Stimulated activated CD8-positive, alpha-beta memory T cell treated with anti-CD3 and anti-CD28 coated beads, Interleukin-4, amount 100 ng/mL, for 4 hours (primary cell): ENCODE results near the gene RAD51B.

Experiments used
- DNase-seq, 2 donors: peaks; one replicate each; pipeline ENCODE4 v3.0.0-alpha.2; 2020; ENCODE audit warnings: low read depth in 2 of 2, low spot score in 1 of 2

The RAD51B gene

GRCh38 chr14:68317239-68317638 lies 497.7 kb downstream of the RAD51B start:
- no peak for DNase-seq

DNA sequence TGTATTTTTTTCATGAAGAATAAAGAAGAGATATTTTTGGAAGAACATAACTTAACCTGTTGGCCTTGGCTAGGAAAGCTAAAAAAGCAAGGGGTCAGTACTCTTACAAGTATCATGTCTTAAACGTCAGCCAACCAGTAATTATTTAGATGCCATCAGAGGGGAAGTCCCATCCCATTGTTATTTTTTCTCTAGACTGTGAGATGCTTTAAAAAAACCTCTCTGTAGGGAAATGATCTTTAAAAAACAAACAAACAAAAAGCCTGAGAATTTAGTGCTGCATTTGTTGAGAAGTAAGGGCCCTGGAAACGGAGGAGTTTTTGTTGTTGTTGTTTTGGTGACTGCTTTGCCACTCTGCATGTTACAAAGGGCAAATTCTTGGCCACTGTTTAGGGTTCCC lies 499.2 kb downstream of the RAD51B start:
- DNase-seq = no peak

- DNase-seq = no peak
These were observed 500.9 kb downstream of the RAD51B start for GRCh38 chr14:68320495-68320894.

DNA sequence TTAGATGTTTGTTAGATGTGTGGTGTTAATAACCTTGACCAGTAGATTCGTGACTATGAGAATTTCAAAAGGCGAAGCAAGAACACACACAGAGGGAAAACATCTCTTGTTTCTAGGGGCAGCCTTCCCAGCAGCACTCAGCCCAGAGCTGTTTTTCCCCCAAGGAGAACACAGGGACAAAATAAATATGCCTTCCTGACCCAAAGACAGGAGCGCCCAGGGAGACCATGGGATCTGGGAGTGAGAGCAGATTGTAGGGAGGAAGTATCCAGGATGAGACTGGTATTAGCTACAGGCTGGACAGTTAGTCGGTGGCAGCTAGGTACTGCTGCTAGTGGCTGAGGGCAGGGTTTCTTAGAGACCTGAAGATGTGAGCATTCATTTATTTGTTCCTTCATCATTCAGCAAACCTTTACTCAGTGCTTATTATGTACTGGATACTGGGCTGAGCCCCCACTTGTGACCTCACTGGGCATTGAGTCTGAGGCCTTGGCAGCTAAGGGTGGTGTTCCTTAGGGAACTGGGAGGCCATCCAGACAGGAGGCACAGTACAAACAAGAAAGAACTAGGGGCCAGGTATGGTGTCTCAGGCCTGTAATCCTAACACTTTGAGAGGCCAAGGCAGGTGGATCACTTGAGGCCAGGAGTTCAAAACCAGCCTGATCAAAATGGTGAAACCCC lies 503.5 kb downstream of the RAD51B start:
- DNase-seq = no peak

DNA sequence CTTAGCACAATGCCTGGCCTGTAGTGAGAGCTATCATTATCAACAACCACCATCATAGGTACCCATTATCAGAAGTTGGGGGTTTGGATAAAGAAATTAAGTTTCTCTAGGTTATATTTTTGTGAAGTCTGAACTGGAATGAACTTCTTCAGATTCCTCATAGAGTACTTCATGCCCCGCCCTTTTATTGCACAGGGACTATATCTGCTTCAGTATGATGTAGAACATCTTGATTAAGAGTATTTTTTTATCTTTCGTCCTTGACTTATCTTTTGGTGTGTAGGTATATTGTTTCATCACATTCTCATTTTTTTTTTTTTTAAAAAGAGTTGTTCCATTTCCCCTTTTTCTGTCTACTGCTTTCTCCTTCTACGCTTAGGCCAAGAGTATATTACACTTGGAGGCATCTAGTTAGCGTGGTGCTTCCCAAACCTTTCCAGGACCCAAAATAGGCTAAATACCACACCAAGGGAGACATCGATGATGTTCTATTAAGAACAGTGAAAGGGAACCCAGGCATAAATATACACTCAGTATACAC lies 505.8 kb downstream of the RAD51B start:
- no peak for DNase-seq

DNA sequence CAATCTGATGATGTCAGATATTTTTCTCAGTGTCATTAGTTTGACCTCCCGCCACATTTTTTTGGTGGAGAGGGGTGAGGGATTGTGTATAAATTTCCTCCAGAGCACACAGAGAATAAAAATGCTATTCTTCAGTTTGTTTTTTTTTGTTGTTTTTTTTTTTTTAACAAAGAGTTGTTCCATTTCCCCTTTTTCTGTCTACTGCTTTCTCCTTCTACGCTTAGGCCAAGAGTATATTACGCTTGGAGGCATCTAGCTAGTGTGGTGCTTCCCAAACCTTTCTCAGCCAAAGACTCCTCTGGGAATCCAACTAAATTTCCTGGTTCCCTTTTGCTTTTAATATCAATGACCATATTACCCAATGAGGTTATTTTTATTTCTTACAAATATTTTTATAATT lies 507.7 kb downstream of the RAD51B start:
- DNase-seq = no peak

GRCh38 chr14:68328509-68328908 lies 508.9 kb downstream of the RAD51B start:
- no peak for DNase-seq

GRCh38 chr14:68331426-68331825 lies 511.8 kb downstream of the RAD51B start:
- DNase-seq = no peak

- DNase-seq = no peak
These were observed 512.4 kb downstream of the RAD51B start for GRCh38 chr14:68331991-68332390.

- DNase-seq = no peak
These were observed 513.7 kb downstream of the RAD51B start for GRCh38 chr14:68333262-68333661.

DNA sequence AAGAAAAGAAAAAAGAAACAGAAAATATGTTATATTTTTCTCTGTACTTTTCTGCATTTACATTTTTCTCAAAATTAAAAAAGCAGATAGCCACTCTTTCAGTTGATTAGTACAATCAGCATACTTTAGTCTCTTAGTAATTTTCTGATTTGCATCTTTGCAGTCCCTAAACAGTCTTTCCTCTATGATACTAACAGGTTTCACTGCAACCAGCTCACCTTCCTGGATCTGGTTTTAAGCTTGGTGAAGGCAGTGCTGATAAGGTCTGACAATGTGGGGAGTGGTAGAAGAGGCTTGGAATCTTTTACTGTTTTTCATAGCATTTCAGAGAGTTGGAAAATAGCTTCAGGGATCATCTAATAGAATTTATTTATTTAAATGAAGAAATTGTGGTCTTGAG lies 515.7 kb downstream of the RAD51B start:
- DNase-seq = no peak

- DNase-seq = no peak
These were observed 516.6 kb downstream of the RAD51B start for GRCh38 chr14:68336165-68336564.

DNA sequence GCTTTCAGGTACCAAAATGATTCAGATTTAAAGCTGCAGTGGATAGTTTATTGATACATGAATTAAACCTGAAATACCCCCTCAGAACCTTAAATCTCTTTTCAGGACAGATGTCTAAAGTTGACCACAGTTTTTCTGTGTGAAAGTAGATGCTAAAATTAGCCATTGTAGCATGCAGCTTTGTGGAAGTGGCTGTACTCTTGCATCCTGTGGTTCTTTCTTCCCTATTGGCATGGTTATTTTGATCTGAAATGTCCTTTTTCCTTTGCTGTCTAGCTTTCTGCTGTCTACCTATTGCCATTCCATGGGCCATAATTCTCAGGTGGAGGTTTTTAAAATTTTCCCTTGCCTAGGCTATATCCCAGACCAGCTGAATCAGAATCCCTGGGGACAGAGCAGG lies 517.7 kb downstream of the RAD51B start:
- no peak for DNase-seq

GRCh38 chr14:68340262-68340661 lies 520.7 kb downstream of the RAD51B start:
- no peak for DNase-seq

DNA sequence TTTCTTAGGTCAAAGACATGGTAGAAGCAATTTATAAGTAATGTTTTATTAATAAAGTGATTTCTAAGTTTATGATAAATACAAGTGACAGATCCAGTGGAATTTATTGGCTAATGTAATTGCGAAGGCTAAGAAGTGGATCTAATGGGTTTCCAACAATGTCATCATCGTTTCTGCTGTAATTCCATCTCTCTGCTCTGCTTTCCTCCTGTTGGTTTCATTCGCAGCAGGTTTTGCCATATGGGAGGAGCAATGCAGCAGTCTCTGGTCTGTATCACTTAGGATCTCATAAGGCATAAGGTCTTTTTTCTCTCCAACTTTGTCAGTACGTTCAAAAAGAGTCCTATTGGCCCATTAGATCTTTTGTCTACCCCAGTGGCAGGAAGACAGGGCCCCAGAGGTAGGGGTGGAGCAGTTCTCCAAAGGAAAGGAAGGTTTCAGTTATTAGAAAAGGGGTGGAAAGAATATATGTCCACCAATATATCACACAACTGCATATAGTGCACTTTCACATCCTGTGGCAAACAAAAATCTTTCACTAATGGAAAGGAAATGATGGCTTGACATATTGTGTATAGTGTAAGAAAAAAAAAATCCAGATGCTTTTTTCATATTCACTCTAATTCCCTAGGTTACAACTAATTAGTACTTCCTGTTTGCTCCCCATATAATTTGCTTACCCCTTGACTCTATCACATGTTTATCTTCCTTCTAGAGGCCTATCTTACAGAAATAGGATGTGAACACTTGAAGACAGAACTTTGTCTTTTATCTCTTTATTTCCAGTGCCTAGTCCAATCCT lies 522.0 kb downstream of the RAD51B start:
- no peak for DNase-seq

GRCh38 chr14:68342216-68342763 lies 522.7 kb downstream of the RAD51B start:
- no peak for DNase-seq

DNA sequence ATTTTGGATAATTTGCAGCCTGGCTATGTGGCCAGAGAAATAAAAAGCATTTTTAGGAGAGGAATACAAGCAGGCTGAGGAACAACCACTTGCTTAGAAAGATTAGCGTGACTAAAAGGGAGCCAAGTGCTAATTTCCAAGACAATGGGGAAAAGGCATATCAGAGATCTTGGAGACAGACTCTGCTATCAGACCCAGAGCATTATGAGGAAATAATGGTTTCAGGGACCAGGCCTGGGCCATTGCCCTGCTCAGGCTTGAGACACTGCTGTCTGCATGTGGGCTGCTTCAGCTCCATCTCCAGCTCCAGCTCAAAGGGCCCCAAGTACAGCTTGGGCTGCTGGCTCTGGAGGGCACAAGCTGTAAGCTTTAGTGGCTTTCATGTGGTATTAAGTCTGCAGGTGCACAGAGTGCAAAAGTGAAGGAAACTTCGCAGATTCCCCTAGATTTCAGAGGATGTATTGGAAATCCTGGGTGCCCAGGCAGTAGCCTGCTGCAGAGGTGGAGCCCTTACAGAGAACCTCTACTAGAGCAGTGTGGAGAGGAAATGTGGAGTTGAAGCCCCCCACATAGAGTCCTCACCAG lies 524.0 kb downstream of the RAD51B start:
- no peak for DNase-seq

GRCh38 chr14:68345738-68346137 lies 526.2 kb downstream of the RAD51B start:
- no peak for DNase-seq

GRCh38 chr14:68346556-68347343 lies 527.2 kb downstream of the RAD51B start:
- DNase-seq = no peak

DNA sequence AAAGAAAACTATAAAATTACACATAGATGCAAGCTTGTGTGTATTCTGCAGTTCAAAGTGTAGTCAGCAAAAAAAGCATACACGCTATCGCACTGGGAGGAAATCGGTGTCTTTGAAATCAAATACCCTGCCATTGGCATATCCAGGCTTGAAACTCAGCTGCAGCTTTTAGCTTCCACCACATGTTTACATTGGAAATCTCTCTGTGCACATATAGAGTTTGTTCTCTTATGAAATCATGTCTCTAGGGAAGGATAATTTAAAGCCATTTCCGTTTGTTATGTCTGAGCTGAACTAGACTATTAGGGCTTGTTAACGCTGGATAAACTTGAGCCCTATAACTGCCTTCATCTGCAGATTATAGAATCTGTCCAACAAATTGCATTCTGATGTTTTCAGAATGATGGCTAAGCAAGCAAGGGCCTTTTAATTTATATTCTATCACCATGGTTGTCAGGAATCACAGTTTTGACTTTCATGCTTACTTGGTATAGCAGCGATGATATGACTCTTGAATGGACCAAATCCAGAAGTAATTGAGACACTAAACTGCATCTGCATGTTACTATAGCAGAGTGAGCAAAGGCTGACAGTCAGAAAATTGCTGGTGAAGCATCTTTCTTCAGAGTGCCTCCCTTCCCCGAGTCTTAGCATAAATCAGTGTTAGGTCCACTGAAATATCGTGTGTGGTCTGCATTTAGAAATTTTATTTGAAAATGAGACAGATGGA lies 530.5 kb downstream of the RAD51B start:
- no peak for DNase-seq
